Astrocyte of the spinal cord (primary cell): ENCODE results near the gene TSEN34.
"Not testable (repeated sequence)": the region's sequence is repeated elsewhere in the genome, so short reads cannot be mapped to it uniquely, and the experiment has no call there.

Experiments
- DNase-seq: peaks from one replicate; pipeline ENCODE4 v3.0.0; 2011; ENCODE audit warnings: low read depth, low spot score
- H3K4me3 ChIP-seq: 2 replicates; pipeline ENCODE4 v1.5.1; 2011; ENCODE audit warnings: low read depth, mild to moderate bottlenecking, low read length, moderate library complexity
- in situ Hi-C: cut with HindIII; loops from 2 replicates; pipeline ENCODE4 v1.10.0; 2017; ENCODE audit warnings: low sequenced_read_pairs
- TF ChIP-seq, protein P1 (sequence below): IDR thresholded peaks from 2 replicates; pipeline ENCODE4 v1.5.1; 2012; ENCODE audit warnings: low read depth, mild to moderate bottlenecking, low read length, inconsistent platforms

TSEN34 gene

DNA sequence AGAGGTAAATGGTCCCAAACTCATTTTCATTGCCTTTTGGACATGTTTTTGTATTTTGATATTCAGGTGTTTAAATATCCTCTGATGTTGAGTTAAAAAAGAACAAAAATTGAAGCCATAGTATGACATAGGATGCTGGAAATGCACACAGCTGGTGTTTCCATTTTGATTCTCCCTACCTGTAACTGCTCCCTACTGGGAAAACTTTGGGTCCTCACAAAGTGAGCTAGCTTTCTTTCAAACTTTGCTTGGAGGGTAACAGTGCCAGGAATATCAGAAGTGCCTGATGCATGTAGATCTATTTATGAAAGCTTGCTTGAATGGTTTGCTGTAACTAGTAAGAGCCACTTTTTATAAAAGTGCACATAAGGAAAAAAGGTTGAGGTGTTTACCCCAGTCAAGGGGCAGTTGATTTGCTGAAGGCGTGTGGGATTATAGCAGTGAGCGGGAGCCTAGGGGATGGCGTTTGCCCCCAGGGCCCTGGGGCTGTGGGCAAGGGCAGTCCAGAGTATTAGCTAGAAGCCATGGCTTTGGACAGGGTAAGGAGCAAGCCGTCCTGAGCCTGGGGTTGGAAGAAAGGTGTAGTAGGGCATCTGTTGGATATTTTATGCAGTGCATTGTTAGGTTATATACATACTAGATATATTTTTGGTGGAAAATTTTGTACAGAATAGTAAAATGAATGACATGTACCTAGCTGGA, 13.8 kb downstream of the TSEN34 start:
- TF ChIP-seq, protein P1, sequence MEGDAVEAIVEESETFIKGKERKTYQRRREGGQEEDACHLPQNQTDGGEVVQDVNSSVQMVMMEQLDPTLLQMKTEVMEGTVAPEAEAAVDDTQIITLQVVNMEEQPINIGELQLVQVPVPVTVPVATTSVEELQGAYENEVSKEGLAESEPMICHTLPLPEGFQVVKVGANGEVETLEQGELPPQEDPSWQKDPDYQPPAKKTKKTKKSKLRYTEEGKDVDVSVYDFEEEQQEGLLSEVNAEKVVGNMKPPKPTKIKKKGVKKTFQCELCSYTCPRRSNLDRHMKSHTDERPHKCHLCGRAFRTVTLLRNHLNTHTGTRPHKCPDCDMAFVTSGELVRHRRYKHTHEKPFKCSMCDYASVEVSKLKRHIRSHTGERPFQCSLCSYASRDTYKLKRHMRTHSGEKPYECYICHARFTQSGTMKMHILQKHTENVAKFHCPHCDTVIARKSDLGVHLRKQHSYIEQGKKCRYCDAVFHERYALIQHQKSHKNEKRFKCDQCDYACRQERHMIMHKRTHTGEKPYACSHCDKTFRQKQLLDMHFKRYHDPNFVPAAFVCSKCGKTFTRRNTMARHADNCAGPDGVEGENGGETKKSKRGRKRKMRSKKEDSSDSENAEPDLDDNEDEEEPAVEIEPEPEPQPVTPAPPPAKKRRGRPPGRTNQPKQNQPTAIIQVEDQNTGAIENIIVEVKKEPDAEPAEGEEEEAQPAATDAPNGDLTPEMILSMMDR = no peak
- DNase-seq = no peak
- in situ Hi-C loops = no loop called here
- no peak overlapping the region for H3K4me3 ChIP-seq

DNA sequence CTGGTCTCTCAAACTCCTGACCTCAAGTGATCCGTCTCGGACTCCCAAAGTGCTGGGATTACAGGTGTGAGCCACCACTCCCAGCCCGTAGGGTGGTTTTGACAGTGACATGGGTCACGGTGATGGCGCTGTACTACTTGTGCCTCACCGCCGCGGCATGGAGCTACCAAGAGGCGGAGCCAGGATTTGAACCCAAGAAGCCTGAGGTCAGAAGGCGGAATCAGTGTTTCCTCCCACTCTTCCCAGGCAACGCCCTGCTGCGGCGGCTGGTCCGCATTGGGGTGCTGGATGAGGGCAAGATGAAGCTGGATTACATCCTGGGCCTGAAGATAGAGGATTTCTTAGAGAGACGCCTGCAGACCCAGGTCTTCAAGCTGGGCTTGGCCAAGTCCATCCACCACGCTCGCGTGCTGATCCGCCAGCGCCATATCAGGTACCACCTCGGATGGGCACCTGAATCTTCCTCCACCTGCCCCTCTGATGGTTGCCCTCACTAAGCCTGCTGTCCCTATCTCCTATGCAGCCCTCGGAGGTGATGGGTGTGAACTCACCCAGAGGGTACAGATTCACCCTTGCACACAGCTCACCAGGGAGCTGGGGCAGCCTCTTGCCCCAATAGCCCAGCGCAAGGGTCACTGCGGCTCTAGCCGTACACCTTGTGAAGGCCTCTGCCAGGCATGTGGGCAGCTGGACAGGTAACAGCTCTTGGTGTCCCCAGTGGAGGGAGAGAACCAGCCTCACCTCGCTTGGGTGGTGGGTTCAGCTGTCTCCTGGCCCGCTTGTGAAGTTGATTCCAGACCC, 15.1 kb downstream of the TSEN34 start:
- TF ChIP-seq, protein P1 = no peak
- no peak overlapping the region for H3K4me3 ChIP-seq
- DNase-seq = no peak
- in situ Hi-C loops = no loop called here

DNA sequence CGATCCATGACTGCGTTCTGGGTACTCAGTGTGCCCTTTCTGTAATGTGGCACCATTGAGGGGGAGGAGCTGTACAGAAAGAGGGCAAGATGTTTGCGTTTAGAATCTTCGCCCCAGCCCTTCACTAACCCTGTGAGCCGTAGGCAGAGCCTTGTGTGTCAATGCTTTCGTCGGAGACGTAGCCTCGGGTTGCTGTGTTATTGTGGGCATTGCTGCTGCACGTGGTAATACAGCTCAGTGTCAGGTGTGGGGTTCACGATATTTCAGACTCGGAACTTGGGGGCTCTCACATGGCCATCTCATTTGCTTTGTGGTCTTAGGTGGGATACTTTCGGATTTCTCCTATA, 15.7 kb downstream of the TSEN34 start:
- TF ChIP-seq, protein P1 = no peak
- DNase-seq = no peak
- no peak overlapping the region for H3K4me3 ChIP-seq
- in situ Hi-C loops = no loop called here

DNA sequence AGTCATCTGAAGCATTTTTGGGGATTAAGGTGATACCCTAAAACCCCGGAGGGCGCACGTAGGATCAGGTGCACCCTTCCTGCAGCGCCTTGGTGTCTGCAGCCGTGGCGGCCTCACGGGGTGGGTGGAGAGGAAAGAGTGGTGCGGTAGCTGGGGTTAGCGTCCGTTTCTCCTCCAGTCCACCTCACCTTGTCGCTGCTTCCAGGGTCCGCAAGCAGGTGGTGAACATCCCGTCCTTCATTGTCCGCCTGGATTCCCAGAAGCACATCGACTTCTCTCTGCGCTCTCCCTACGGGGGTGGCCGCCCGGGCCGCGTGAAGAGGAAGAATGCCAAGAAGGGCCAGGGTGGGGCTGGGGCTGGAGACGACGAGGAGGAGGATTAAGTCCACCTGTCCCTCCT, 16.1 kb downstream of the TSEN34 start:
- in situ Hi-C loops, DNase-seq: not testable (repeated sequence)

DNA sequence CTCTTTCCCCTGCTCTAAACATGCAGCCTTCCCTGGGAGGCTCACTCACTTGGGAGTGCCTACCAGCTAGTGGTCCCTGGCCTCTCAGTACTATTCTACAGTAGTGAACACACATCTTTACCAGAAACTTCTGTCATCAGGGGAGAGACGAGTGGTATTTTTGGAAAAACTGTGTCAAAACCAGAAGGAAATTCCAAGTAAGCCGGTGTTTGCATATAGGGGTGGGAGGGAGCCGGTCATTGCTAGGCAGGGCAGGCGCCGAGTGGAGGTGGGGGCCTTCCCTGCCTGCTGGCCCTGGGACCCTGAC, 16.5 kb downstream of the TSEN34 start:
- no peak for DNase-seq
- TF ChIP-seq, protein P1 = no peak
- H3K4me3 ChIP-seq = no peak overlapping the region
- in situ Hi-C loops = no loop called here

More for the DNA sequence above, 16.1 kb downstream of the TSEN34 start:
- not testable (repeated sequence) for H3K4me3 ChIP-seq

DNA sequence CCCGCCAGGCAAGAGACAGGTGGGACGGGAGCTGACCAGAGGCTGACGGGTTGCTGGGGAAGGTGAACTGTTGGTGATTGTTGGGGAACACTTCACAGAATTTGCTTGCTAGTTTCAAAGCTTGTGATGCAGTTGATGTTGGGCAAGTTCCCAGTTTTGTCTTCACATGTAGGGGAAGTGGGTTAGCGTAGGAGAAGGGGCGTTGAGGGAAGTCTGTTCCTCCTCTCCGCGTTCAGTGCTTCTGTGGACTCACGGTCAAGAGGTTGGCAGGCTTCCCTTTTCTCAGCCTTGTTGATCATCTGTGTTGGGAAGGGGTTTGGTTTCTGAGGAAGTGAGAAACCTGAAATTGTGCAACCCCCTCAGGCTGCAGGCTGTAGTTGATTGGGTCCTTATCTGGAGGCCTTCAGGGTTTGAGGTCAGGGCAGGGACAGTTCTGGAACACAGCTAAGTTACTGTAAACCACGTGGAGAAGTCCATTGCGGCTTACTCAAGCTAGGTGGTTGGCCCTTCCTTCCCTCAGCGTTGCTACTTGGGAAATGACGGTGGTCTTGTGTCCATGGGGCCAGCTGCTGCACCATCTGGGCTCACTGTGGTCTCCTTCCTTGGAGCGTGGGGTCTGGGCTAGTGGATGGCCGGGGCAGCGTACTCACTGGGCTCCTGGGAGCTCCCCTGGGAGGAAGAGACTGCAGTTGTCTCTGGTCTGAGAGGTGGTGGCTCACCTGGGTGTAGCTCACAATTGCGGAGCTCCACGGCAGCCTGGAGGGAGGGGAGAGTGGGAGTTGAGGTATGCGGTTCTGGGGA, 17.1 kb downstream of the TSEN34 start:
- peak; percentile 58 for DNase-seq

More for the DNA sequence above, 17.1 kb downstream of the TSEN34 start:
- H3K4me3 ChIP-seq = no peak overlapping the region
- TF ChIP-seq, protein P1 = no peak
- in situ Hi-C loops = no loop called here
